ENCODE data around the gene ABHD15. TPM values are rescaled to one million over a fixed set of nuclear protein-coding genes. Genes with fewer than 3 reads are reported as not detected.

Gene ABHD15
- total RNA-seq, 1 donor from 2014 or later: 6.3 TPM

DNA sequence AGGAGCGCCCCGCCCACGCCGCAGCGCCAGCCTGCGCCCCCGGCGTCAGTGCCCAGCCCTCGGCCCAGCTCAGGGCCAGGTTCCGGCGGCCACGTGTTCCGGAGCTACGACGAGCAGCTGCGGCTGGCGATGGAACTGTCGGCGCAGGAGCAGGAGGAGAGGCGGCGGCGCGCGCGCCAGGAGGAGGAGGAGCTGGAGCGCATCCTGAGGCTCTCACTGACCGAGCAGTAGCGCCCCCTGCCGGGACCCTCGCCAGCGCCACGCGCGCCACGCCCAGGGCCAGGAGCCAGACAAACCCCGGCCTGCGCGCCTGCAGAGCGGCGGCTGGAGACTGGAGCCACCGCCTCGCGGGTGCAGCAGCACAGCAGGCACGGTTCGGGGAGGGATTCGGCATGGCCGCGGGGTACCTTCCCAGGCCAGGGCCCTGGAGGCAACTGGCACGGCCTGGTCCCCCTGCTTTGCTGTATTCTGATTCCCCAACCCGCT is 46.6 kb upstream of the ABHD15 start:
- TF ChIP-seq, protein P1, sequence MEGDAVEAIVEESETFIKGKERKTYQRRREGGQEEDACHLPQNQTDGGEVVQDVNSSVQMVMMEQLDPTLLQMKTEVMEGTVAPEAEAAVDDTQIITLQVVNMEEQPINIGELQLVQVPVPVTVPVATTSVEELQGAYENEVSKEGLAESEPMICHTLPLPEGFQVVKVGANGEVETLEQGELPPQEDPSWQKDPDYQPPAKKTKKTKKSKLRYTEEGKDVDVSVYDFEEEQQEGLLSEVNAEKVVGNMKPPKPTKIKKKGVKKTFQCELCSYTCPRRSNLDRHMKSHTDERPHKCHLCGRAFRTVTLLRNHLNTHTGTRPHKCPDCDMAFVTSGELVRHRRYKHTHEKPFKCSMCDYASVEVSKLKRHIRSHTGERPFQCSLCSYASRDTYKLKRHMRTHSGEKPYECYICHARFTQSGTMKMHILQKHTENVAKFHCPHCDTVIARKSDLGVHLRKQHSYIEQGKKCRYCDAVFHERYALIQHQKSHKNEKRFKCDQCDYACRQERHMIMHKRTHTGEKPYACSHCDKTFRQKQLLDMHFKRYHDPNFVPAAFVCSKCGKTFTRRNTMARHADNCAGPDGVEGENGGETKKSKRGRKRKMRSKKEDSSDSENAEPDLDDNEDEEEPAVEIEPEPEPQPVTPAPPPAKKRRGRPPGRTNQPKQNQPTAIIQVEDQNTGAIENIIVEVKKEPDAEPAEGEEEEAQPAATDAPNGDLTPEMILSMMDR (IDR thresholded peaks at IDR 0.05; ENCODE audit: insufficient read depth, low read length, severe bottlenecking): peak; percentile 90
- peak overlapping the region; percentile 21 for H3K4me3 ChIP-seq (ENCODE audit: low read depth, low read length)
- no peak for FAIRE-seq
- no peaks in the 10 kb centered on the region for H3K27me3 ChIP-seq (ENCODE audit: control insufficient read depth, insufficient read depth, low read length)
- peak; percentile 69 for DNase-seq (ENCODE audit: low read depth)
- H3K36me3 ChIP-seq (ENCODE audit: control insufficient read depth, insufficient read depth, low read length): peaks cover 2% of the 10 kb centered on the region

- no peak for DNase-seq (ENCODE audit: low read depth)
- no peak for FAIRE-seq
- peak overlapping the region; percentile 8 for H3K4me3 ChIP-seq (ENCODE audit: low read depth, low read length)
These were observed 45.8 kb upstream of the ABHD15 start for GRCh38 chr17:29612404-29613280.

DNA sequence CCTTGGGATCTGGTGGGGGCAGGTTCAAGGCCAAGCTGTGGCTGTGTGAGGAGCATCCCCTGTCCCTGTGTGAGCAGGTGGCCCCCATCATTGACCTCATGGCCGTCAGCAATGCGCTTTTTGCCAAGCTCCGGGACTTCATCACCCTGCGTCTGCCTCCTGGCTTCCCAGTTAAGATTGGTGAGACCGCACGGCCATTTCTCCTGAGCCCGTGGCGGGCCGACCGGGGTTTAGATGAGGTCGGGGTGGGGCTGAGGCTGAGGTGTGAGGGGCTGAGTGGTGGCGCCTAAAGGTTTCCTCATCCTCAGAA is 45.2 kb upstream of the ABHD15 start:
- Histone ChIP-seq H3K36me3 (ENCODE audit: control insufficient read depth, insufficient read depth, low read length) (peaks cover 2% of the 10 kb centered on the region), H3K4me3 (ENCODE audit: low read depth, low read length) (no peak overlapping the region), H3K27me3 (ENCODE audit: control insufficient read depth, insufficient read depth, low read length) (no peaks in the 10 kb centered on the region)
- FAIRE-seq (no peak), DNase-seq (ENCODE audit: low read depth) (no peak)
- TF ChIP-seq, protein P1 (IDR thresholded peaks at IDR 0.05; ENCODE audit: insufficient read depth, low read length, severe bottlenecking): no peak

More at GRCh38 chr17:29612404-29613280, 45.8 kb upstream of the ABHD15 start:
- H3K27me3 ChIP-seq (ENCODE audit: control insufficient read depth, insufficient read depth, low read length): no peaks in the 10 kb centered on the region
- H3K36me3 ChIP-seq (ENCODE audit: control insufficient read depth, insufficient read depth, low read length): peaks cover 2% of the 10 kb centered on the region
- TF ChIP-seq, protein P1 (IDR thresholded peaks at IDR 0.05; ENCODE audit: insufficient read depth, low read length, severe bottlenecking): no peak

GRCh38 chr17:29611351-29612093 is 44.7 kb upstream of the ABHD15 start:
- Histone ChIP-seq H3K36me3 (ENCODE audit: control insufficient read depth, insufficient read depth, low read length) (peaks cover 2% of the 10 kb centered on the region), H3K27me3 (ENCODE audit: control insufficient read depth, insufficient read depth, low read length) (no peaks in the 10 kb centered on the region), H3K4me3 (ENCODE audit: low read depth, low read length) (no peak overlapping the region)
- TF ChIP-seq, protein P1 (IDR thresholded peaks at IDR 0.05; ENCODE audit: insufficient read depth, low read length, severe bottlenecking): no peak
- DNase-seq (ENCODE audit: low read depth) (no peak), FAIRE-seq (no peak)

- DNase-seq (ENCODE audit: low read depth): no peak
- FAIRE-seq: no peak
- Histone ChIP-seq H3K36me3 (ENCODE audit: control insufficient read depth, insufficient read depth, low read length) (peaks cover 2% of the 10 kb centered on the region), H3K27me3 (ENCODE audit: control insufficient read depth, insufficient read depth, low read length) (no peaks in the 10 kb centered on the region), H3K4me3 (ENCODE audit: low read depth, low read length) (no peak overlapping the region)
- TF ChIP-seq, protein P1 (IDR thresholded peaks at IDR 0.05; ENCODE audit: insufficient read depth, low read length, severe bottlenecking): no peak
These were observed 43.6 kb upstream of the ABHD15 start for GRCh38 chr17:29610395-29610794.

All from bronchial epithelial cell (primary cell).